Activated CD8-positive, alpha-beta memory T cell treated with anti-CD3 and anti-CD28 coated beads, Interleukin-2, amount 50 U/mL, for 4 hours (primary cell): Measurements from ENCODE around the gene UXT.

ENCODE experiments used
- DNase-seq: peaks from one replicate; pipeline ENCODE4 v3.0.0-alpha.2; 2020

UXT gene

GRCh38 chrX:47648376-47648775, 10.6 kb downstream of the UXT start:
- DNase-seq: no peak

DNA sequence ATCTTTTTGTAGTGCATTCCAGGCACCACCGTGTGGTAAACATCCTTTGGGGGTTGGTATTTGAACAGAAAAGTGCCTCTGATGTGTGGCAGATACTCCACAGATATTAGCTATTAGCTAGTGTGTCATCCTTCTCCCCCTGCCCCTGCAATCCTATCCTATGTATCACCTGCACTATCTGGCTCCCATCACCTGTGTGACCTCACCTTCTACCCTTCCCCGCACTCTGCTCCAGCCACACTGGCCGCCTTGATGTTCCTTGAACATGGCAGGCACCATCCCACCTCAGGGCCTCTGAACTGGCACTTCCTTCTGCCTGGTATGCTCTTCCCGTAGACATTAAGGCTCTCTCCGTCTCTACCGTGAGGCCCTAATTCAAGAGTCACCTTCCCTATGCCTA, 12.3 kb downstream of the UXT start:
- DNase-seq: no peak

- no peak for DNase-seq
Measured at GRCh38 chrX:47645530-47645929, 13.4 kb downstream of the UXT start.

DNA sequence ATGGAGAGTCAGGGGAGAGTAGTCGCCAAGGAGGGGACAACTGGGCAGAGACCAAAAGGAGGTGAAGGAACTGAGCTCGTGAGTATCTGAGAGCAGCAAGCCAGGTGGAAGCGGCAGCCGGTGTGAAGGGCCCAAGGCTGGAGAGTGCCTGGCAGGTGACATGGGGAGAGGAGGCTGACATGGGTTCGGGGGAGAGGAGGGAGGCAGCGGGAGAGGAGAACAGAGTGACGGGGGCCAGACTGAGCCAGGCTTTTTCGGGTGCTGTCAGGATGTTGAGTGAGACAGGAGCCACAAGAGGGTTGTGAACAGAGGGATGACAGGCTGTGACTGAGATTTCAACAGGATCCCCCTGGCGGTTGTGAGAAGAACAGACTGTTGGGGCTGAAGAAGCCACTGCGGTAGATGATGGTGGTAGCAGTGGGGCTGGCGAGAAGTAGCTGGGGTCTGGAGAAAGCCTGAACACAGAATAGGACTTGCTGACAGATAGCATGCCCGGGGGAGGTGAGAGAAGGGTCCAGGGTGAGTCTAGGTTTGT, 14.4 kb downstream of the UXT start:
- no peak for DNase-seq

GRCh38 chrX:47643926-47644325, 15.1 kb downstream of the UXT start:
- DNase-seq: no peak

DNA sequence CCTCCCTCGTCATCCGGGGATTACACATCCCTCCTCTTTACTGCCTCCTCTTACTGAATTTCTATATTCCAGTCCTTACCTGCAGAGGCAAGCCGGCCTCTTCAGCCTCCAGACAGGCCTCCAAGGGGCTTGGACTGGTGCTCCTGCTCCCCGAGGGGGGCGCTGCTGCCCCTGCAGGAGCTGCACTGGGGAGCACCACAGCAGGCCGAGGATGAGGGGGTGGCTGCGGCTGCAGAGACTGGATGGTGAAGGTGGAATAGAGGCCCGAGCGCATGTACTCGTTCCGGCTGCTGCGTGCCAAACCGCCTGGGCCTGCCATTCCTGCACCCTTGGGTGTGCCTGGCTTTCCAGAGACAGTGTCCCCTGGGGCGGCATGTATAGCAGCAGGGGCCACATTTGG, 20.2 kb downstream of the UXT start:
- no peak for DNase-seq

DNA sequence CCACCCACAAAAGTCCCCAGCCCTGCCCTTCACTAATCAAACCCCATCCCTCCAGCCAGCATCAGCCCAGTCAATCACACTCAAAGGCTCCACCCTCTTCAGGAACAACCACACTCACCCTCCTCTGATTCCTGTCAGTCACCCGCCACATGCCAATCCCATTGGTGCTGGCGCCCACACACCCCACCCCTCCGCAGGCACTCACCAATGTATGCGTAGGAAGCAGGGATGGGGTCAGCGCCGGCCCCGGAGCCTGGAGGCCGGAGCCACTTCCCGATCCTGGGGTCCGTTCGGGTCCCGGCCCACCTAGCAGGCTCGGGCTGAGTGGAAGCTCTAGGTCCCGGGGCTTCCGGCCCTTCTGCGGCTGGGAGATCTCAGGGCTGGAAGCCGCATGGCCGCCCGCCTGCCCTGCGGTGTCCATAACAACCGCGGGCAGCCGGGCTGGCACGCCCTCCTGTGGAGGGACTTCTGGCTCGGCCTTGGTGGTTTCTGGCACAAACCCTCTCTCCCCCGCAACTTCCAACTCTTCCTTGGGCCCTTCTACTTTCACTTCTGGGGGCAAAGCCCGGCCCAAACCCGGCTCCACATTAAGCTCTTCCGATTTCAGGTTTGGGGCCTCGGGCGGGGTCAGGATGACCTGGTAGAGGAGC, 21.3 kb downstream of the UXT start:
- no peak for DNase-seq

- no peak for DNase-seq
Measured at GRCh38 chrX:47634871-47635575, 24.0 kb downstream of the UXT start.

GRCh38 chrX:47633689-47634590, 25.0 kb downstream of the UXT start:
- DNase-seq: no peak

DNA sequence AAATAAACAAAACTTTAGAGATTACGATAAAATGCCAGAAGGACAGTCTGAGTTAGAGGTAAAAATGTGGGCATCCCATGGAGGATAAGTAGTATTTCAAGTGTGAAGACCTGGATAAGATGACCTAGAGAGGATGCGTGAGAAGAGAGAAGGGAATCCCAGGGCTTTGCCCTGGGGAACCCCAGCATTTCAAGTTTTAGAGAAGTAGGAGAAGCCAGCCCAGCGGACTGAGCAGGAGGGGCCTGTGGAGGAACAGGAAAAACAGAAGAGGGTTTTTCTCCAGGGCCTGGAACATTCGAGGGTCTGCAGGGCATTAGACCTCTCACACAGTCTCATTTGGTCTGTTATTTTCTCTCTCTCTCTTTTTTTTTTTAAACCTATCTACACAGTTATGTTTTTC, 26.3 kb downstream of the UXT start:
- DNase-seq: no peak

- DNase-seq: no peak
Measured at GRCh38 chrX:47631676-47632075, 27.3 kb downstream of the UXT start.

GRCh38 chrX:47629419-47630200, 29.4 kb downstream of the UXT start, which contains the start of gene CFP:
Gene CFP, minus strand, starts transcription at chrX:47629930. Its CDS starts 86 bp downstream, at chrX:47629844.
- DNase-seq: no peak

DNA sequence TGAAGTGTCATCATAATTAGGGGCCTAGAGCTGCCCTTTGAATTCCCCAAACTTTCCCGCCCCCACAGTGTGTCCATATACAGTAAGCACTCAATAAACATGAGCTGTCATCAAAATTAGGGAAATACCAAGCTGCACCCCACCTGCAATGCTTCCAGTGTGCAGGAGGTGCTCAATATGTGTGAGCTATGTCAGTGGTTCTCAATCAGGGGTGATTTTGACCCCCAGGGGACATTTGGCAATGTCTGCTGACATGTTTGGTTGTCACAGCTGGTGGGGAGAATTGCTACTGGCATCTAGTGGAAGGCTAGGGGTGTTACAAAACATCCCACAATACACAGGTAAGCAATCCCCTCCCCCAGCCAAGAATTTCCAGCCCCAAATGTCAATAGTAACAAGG, 30.0 kb downstream of the UXT start:
- DNase-seq: no peak

GRCh38 chrX:47625365-47625764, 33.6 kb downstream of the UXT start:
- DNase-seq: no peak

DNA sequence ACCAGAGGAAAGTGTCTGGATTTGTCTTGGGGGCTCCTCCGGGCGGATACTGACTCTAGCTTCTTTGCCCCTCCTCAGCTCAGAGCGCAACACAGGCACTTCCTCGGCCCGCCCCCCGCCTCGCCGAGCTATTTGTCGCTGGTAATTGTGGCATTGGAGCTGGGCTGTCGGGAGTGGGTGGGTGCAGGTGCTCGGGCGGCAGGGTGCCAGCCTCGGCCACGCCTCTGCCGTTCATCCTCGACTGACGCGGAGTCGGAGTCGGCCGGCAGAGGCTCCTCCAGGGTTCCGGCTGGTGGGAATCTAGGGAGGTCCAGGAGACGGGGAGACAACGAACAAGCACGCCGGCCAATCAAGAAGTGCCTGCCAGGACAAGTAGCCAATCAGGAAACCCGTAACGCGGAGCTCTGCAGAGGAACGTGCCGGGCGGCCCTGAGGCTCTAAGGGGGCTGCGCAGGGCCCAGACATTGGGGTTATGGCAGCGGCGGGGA, 35.4 kb downstream of the UXT start:
- DNase-seq: peak; percentile 41

DNA sequence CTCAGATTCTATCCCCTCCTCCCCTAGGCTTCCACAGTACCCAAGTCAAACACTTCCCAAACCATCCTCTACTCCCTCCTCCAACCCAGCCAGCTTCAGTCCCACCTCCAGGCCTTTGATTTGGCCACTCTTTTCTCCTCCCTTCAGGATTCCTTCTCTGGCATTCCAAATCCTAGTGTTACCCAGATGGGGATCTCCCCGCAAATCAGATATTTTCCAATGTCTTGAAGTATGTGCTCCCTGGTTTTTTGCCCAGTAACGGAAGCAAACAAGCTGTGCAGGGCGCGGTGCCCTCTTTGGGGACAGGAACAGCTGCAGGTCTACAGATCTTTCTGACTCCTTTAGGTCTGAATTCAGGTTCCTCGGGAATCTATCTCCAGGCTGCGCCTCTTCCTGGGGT, 37.1 kb downstream of the UXT start:
- DNase-seq: no peak

GRCh38 chrX:47620303-47620685, 38.7 kb downstream of the UXT start:
- DNase-seq: no peak

GRCh38 chrX:47619486-47620302, 39.3 kb downstream of the UXT start, which contains the start of gene SYN1:
Gene SYN1, minus strand, starts transcription at chrX:47619857. Its CDS starts 129 bp downstream, at chrX:47619728.
- DNase-seq: peak; percentile 81

DNA sequence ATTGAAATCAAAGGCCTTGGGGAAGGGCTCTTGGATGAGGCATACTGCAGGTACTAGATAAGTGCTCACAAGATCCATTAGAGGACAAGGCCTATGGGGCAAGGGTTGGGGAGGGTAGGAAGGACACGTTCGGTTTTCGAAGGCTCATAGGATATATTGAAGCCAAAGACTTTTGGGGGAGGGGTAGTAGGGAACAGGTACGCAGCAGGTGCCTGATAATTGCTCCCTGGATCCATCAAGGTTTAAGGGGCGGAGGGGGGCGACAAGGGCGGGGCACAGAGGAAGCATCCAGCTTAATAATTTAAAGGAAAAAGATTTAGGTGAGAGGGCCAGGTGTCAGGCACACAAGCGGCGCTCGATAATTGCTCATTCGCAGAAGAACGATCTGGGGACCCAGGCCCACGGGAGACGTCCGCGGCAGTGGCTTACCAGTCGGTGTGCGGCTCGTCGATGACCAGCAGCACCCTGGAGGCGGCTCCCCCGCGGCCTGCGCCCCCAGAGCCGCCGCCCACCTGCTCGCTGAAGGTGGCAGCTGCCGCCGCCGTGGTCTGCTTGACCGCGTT, 40.0 kb downstream of the UXT start:
- DNase-seq: no peak

DNA sequence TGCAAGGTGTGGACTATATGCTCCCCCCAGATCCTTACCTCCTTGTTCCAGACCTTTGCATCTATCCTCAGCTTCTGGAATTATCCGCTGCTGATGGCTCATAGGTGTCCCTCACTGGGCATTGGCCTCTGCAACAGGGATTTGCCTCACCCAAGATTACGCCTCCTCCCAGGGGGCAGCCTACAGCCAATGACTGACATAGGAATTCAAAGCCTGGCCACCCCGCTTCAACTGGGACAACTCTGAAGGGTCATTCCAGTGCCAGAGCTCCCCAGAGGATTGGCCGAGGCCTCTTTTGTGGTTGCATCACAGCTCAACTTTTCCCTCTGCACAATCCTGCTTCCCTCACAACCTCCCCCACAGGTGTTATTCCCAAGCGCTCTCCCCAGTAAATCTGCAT, 44.4 kb downstream of the UXT start:
- no peak for DNase-seq

- DNase-seq: no peak
Measured at GRCh38 chrX:47613082-47613481, 45.9 kb downstream of the UXT start.
